Vagina (tissue), 2 donors: ENCODE measurements around the gene MED16.

Experiments
- CTCF ChIP-seq, 3 experiments: fragments of 450-650 bp in 2 of 3; fragments of 200-600 bp in 1 of 3; sonication (generic) in 1 of 3; IDR thresholded peaks; one replicate each; pipeline ENCODE4 v1.5.1; 2017 to 2019; ENCODE audit warnings: antibody characterized with exemption in 3 of 3, mild to moderate bottlenecking in 2 of 3, moderate library complexity in 2 of 3
- POLR2A ChIP-seq, 2 donors: fragments of 450-650 bp; IDR thresholded peaks; one replicate each; pipeline ENCODE4 v1.6.1; 2017; ENCODE audit warnings: antibody characterized with exemption in 2 of 2, mild to moderate bottlenecking in 2 of 2, moderate library complexity in 2 of 2

DNA sequence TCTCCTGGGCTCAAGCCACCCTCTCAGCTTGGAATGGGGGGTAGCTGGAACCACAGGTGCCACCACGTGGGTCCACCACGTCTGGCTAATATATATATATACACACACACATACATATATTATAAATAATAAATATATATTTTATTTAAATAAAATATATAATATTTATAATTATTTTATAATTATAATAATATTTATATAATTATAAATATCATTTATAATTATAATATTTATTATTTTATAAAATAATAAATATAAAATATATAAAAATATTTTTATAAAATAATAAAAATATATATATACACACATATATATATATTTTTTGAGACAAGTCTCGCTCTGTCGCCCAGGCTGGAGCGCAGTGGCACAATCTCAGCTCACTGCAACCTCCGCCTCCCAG lies 38.4 kb downstream of the MED16 start:
- TF ChIP-seq CTCF (IDR thresholded peaks at IDR 0.05) = no peak
- no peak for TF ChIP-seq POLR2A (IDR thresholded peaks at IDR 0.05)
